ENCODE results near the gene HTR2A.
A peak's percentile ranks its signal among the peaks of the same experiment; 100 is the strongest.

The HTR2A gene

DNA sequence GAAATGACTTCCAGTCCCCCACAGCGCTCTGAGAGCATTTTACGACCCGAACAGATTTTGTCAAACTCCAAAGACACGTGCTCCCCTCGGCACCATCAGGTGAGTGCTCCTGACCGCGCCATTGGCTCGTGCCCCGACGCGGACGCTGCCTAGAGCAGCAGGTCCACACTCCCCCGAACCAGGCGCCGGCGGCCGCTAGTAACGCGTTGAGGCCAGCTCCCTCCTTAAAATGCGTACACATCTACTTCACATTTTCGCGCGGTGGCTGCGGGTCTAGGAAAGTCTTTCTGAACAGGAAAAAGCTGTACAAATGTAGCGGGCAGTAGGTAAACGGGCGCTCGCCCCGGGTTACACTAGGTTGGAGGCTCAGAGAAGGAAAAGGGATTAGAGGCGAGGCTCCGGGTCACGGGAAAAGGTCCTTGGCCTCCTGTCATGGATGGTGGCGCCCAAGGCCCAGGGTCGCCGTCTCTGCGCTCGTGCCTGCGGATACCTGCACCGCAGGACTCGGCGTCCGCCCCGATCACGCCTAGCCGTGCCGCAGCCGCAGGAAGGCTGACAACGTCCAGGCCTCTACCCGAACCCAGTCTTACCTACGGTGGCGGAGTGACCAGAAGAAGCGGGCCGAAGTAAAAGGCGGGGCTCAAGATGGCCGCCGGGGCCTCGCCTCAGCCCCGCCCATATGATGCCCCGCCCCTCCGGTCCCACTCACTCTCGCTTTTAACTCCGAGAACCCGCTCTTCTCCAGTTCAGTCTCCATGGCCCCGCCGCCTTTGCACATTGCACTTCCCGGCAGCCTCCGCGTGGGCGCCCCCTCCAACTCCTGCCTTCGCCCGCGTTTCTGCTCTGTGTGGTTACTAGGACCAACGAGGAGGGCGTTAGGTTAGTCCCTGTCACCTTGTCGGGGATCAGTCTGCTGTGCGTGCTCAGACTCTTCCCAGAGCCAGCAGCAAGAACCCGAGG is 100.1 kb downstream of the HTR2A start, which contains the start of gene ESD:
TSS of gene ESD (minus strand) at position 647 of the 960 bp plus-strand sequence. CDS start 5,748 bp downstream, outside the sequence.
- peak within 1 kb of the TSS; percentile 80 for H3K4me3 ChIP-seq (replicated peaks; ENCODE audit: low read depth, low read length)
- peak; percentile 73 for DNase-seq (ENCODE audit: extremely low read depth, low read depth)
- TF ChIP-seq, protein P1, sequence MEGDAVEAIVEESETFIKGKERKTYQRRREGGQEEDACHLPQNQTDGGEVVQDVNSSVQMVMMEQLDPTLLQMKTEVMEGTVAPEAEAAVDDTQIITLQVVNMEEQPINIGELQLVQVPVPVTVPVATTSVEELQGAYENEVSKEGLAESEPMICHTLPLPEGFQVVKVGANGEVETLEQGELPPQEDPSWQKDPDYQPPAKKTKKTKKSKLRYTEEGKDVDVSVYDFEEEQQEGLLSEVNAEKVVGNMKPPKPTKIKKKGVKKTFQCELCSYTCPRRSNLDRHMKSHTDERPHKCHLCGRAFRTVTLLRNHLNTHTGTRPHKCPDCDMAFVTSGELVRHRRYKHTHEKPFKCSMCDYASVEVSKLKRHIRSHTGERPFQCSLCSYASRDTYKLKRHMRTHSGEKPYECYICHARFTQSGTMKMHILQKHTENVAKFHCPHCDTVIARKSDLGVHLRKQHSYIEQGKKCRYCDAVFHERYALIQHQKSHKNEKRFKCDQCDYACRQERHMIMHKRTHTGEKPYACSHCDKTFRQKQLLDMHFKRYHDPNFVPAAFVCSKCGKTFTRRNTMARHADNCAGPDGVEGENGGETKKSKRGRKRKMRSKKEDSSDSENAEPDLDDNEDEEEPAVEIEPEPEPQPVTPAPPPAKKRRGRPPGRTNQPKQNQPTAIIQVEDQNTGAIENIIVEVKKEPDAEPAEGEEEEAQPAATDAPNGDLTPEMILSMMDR (IDR thresholded peaks at IDR 0.05; ENCODE audit: low read depth, low read length, missing control alignments) = no peak

DNA sequence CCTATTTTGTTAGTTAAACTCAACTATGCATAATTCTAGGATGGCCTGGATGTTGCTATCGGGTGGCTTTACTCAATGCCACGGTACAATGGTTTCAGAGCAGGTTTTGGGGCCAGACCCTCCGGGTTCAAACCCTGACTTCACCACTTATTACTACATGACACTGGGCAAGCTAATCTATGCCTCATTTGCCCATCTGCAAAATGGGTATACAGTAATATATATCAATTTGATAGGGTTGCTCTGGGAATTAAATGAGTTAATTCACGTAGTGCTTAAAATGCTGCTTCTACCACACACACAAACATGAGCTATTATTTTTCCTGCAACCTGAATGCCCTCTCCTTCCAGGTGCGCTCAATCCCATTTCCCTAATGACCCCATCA is 100.7 kb downstream of the HTR2A start:
- H3K4me3 ChIP-seq (replicated peaks; ENCODE audit: low read depth, low read length) = peak overlapping the region; percentile 80
- TF ChIP-seq, protein P1 (IDR thresholded peaks at IDR 0.05; ENCODE audit: low read depth, low read length, missing control alignments) = no peak
- no peak for DNase-seq (ENCODE audit: extremely low read depth, low read depth)

DNA sequence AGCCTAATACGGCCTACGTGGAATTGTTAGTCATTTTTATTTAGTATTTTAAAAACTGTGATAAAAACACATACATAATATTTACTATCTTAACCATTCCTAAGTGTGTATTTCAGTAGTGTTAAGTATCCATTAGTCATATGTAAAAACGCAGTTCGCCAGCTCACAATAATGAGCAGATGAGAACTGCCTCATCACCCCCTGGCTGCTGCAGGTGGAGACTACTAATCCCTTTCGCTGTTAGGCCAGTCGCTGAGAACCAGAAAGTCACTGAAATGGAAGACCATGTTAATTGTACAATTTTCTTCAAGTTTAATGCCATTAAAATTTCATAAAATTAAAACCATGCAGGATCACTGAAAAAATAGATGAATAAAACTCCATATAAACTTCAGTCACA is 101.5 kb downstream of the HTR2A start:
- peak overlapping the region; percentile 80 for H3K4me3 ChIP-seq (replicated peaks; ENCODE audit: low read depth, low read length)

DNA sequence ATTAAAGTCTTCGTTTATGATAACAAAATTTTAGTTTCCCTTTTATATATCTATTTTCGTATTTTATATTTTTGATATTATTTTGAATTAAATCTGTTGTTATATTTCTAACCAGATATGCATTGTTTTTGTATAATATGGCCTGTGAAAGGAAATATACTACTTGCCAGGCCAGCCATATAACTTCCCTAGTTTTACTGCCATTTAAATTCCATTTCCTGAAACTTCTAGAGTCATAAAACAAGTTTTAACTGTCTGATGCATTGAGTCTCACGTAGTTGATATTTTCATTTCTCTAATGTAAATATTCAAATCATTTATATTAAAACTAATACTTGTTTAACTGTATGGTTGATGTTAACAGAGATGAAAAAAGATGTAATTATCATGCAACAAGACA is 113.3 kb downstream of the HTR2A start:
- TF ChIP-seq, protein P1 (IDR thresholded peaks at IDR 0.05; ENCODE audit: low read depth, low read length, missing control alignments) = no peak

More for the DNA sequence above, 101.5 kb downstream of the HTR2A start:
- DNase-seq (ENCODE audit: extremely low read depth, low read depth) = no peak
- TF ChIP-seq, protein P1 (IDR thresholded peaks at IDR 0.05; ENCODE audit: low read depth, low read length, missing control alignments) = no peak

DNA sequence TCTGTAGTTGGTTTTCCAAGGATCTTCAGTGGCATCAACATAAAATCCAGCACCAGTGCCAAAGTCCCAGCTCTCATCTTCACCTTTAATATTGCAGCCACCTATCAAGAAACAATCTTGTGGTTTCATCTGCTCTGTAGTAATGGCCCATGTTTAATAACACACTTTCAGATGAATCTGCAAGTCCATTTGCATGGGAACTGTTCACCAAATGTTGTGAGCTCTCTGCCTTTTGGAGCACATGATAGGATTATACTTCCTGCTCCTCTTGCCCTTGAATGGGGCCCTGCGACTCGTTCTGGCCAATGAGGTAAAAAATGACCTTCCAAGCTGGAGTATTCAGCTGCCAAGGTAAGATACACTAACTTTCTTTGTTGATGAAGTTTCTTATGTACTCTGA is 114.2 kb downstream of the HTR2A start:
- TF ChIP-seq, protein P1 (IDR thresholded peaks at IDR 0.05; ENCODE audit: low read depth, low read length, missing control alignments) = no peak
- no peak for DNase-seq (ENCODE audit: extremely low read depth, low read depth)
- H3K4me3 ChIP-seq (replicated peaks; ENCODE audit: low read depth, low read length) = no peak overlapping the region

More for the DNA sequence above, 113.3 kb downstream of the HTR2A start:
- no peak for DNase-seq (ENCODE audit: extremely low read depth, low read depth)
- no peak overlapping the region for H3K4me3 ChIP-seq (replicated peaks; ENCODE audit: low read depth, low read length)

DNA sequence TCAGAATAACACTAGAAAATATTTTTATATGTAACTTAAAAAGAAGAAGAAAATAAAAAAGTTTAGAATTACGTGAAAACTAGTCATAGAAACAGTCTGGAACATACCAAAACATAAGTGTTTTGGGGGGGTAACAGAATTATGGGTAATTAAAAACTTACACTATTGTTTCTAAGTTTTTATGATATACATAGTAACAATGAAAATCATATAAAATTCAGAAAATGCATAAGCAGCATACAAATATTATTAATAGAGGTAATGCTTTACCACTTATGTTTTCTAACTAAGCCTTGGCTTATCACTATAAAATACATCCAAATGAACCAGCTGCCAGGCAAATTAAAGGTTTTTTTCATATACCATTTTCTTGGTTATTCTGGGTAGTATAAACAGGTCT is 114.8 kb downstream of the HTR2A start:
- DNase-seq (ENCODE audit: extremely low read depth, low read depth) = no peak
- no peak overlapping the region for H3K4me3 ChIP-seq (replicated peaks; ENCODE audit: low read depth, low read length)
- TF ChIP-seq, protein P1 (IDR thresholded peaks at IDR 0.05; ENCODE audit: low read depth, low read length, missing control alignments) = no peak

Measured in HFF-Myc (cell line).